Suprapubic skin (tissue), 4 donors: ENCODE results near the gene ANKRD65.

Source experiments
- CTCF ChIP-seq, 2 donors: fragments of 200-600 bp in 1 of 2; fragments of 450-650 bp in 1 of 2; sonication (generic) in 1 of 2; IDR thresholded peaks; one replicate each; pipeline ENCODE4 v1.5.1; 2016 to 2019; ENCODE audit warnings: antibody characterized with exemption in 2 of 2, mild to moderate bottlenecking in 1 of 2, moderate library complexity in 1 of 2
- EP300 ChIP-seq: sonication (generic); formaldehyde crosslinking; IDR thresholded peaks from one replicate; pipeline ENCODE4 v1.6.1; 2017; ENCODE audit warnings: antibody characterized with exemption
- POLR2A ChIP-seq, 2 donors: fragments of 450-650 bp; IDR thresholded peaks; one replicate each; pipeline ENCODE4 v1.6.1; 2017; ENCODE audit warnings: antibody characterized with exemption in 2 of 2, mild to moderate bottlenecking in 2 of 2, moderate library complexity in 2 of 2
- POLR2AphosphoS5 ChIP-seq, 3 donors: sonication (generic); formaldehyde crosslinking; IDR thresholded peaks; one replicate each; pipeline ENCODE4 v1.6.1; 2017; ENCODE audit warnings: antibody characterized with exemption in 3 of 3

- TF ChIP-seq CTCF (IDR thresholded peaks at IDR 0.05) = no peak
- no peak for TF ChIP-seq EP300
- no peak for TF ChIP-seq POLR2A (IDR thresholded peaks at IDR 0.05)
- TF ChIP-seq POLR2AphosphoS5 (IDR thresholded peaks at IDR 0.05) = no peak
Observed at GRCh38 chr1:1437033-1437903, 16.2 kb upstream of the ANKRD65 start.
